Activated gamma-delta T cell treated with Interleukin-2 at 50 U/mL for 16 hours (primary cell): ENCODE data around the gene PDGFRA.

ENCODE experiments used
- DNase-seq: peaks from one replicate; pipeline ENCODE4 v3.0.0-alpha.2; 2020

Gene PDGFRA

DNA sequence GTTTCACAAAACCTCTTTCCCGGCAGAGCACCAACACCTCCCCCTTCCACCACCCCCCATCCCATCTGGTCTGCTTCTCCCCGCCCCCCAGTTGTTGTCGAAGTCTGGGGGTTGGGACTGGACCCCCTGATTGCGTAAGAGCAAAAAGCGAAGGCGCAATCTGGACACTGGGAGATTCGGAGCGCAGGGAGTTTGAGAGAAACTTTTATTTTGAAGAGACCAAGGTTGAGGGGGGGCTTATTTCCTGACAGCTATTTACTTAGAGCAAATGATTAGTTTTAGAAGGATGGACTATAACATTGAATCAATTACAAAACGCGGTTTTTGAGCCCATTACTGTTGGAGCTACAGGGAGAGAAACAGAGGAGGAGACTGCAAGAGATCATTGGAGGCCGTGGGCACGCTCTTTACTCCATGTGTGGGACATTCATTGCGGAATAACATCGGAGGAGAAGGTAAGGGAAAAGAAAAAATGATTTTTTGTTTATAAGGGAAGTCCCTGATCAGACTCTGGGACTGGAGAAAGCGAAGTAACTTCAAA is at the start of gene PDGFRA:
Gene PDGFRA (plus strand): TSS at position 333 of the 541 bp plus-strand sequence. CDS start 29,476 bp downstream, outside the sequence.
- no peak for DNase-seq

GRCh38 chr4:54184581-54184980 is 44.5 kb upstream of the PDGFRA start:
- DNase-seq, result no peak

GRCh38 chr4:54185044-54185780 is 43.9 kb upstream of the PDGFRA start:
- no peak for DNase-seq

- no peak for DNase-seq
These were observed 43.2 kb upstream of the PDGFRA start for GRCh38 chr4:54185866-54186265.

GRCh38 chr4:54186371-54186770 is 42.7 kb upstream of the PDGFRA start:
- no peak for DNase-seq

GRCh38 chr4:54187148-54187547 is 41.9 kb upstream of the PDGFRA start:
- no peak for DNase-seq

DNA sequence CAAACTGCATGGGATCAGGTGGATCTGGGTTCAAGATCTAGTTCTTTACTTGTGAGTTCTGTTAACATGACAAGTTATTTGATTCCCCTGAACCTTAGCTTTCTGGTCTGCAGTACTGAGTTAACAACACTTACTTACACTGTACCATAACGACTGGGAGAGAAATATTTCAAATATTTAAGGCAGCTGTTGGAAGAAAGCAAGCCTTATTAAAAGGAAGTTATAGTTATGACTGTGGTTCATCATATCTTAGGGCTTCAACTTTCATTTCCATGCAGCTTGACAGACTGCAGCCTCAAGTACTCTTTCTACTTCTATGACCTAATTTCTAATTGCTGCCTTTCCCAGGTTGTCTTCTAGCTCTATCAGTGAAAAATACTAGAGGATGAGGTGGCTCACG is 40.0 kb upstream of the PDGFRA start:
- no peak for DNase-seq

DNA sequence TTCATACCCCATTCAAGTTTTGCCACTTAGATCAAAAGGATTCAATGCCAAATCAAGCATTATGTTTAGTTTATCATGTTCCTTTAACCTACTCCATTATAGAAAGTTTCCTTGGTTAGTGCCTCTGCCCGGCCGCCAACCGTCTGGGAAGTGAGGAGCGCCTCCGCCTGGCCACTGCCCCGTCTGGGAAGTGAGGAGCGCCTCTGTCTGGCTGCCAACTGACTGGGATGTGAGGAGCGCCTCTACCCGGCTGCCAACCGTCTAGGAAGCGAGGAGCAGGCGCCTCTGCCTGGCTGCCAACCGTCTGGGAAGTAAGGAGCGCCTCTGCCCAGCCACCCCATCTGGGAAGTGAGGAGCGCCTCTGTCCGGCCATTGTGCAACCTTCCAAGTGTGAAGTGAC is 36.3 kb upstream of the PDGFRA start:
- no peak for DNase-seq

GRCh38 chr4:54197926-54198325 is 31.2 kb upstream of the PDGFRA start:
- DNase-seq, result no peak

DNA sequence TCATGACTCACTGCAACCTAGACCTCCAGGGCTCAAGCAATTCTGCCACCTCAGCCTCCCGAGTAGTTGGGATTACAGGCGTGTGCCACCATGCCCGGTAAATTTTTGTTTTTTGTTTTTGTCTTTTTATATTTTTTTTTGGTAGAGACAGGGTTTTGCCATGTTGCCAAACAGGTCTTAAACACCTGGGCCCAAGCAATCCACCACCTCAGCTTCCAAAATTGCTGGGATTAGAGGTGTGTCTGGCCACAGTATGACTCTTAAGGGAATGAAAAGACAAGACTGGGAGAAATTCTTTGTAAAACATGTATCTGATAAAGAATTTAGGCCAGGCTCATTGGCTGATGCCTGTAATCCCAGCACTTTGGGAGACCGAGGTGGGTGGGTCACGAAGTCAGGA is 29.2 kb upstream of the PDGFRA start:
- DNase-seq, result no peak

DNA sequence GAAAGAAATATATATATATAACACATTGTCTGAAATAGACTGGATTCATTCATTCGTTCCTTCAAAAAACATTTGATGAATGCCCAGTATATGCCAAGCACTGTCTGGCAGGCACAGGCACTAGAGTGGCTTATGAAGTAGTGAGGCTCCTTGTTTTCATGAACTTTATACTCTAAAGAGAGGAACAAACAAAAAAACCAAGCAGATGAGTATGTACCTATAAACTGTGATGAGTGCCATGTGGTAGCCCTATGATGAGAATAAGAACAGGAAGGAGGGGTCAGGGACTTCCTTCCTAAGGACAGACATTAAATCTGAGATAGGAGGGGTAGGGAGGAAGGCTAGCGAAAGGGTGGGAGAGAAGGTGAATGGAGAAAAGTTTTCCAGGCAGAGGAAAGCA is 19.5 kb upstream of the PDGFRA start:
- DNase-seq, result no peak

DNA sequence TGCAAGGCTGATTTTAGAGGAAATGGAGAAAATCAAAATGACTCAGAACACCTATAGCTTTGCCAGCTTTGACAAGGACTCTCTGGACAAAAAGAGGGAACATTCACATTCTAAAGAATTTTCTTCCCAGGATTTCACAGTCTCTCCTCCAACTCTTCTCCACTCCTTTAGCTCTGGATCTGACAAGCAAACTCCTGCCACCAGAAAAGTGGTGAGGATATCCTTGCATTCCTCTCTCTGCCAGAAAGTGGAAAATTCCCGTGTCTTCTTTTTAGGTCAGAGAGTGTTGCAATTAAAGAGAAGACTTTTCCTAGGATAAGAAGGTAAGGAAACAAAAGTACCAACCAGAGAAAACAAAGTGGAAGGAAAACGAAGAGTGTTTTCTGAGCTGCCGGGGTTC is 16.1 kb upstream of the PDGFRA start:
- no peak for DNase-seq

DNA sequence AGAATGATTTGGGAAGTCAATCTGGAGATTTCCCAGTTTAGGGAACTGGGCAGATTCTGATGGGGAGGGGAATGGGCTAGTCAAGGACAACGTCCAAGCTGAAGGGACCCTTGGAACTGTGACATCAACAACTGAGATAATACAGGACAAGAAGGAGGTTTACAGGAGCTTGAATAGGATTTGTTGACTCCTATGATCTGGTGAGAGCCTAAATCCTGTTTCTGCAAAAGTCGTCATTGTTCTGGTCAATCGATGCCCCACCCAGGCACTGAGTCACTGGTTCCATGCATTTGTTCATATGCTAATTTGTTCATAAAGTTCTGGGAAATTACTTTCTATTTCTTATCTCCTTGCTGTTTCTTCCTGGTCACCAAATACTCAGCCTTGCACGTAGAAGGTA is 15.3 kb upstream of the PDGFRA start:
- DNase-seq, result no peak

DNA sequence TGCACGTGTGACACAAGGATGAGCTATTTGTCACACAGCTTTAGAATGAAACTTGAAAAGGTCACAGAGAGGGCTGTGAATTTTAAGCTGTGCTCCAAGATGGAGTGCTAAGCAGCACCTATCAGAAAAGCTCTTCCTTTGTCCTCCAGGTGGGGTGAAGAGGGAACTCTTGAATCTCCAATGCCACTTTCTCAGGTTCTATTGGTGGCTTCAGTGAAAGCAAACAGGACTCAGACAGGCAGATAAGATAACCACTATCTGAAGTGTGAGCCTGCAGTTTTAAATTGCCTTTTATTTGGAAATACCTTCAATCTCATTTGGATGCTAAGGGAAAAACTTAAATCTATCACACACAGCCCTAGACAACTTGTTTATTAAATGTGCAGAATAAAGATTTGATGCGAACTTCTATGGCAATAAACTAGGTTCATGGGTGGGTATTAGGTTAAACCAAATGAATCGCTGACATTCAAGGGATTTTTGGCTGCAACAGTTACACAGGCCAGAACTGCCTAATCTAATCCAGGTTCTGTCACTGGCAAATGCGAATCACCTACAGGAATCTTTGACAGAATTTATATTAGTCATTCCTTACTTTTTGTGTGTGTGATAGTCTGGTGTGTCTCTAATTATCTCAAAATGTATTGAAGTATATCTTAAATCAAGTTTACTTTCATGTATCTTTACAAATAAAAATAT is 13.6 kb upstream of the PDGFRA start:
- no peak for DNase-seq

DNA sequence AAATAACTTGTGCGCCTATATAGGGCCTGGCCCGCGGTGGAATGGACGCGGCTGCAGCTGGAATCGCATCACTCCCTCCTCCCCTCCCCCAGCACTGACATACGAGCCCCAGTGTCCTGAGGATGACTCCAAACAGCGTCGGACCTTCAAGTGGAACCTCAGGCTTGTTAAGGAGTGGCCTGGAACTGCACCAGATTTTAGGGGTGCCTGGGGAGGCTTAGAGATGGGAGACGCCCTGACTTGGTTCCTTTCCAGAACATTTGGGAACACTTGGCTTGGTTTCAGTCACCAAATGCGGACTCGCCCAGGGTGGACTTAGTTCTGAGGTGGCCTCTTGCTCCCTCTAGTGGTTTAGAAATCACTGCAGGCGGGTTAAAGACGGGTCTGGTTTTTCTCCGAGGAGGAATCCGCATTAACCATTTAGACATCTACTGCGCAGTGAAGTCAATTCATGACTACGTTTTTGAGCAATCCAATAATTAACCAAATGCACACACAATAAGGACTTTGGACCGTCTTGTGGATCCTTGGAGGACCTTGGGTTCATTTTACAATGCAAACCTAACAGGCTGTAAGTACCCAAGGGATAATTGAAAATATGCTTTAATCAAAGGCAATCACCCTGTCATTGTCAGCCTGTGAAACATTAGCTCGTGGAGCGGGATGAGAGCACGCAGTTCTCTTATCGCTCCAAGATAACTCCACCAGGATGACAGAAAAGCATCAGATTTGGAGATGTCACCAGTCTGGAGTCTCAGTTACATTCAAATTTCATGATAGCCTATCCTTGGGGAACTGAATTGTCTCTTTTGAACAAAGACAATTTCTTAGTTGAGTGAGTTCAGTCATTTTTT is 11.2 kb upstream of the PDGFRA start:
- peak; percentile 47 for DNase-seq

GRCh38 chr4:54218736-54219135 is 10.4 kb upstream of the PDGFRA start:
- DNase-seq, result no peak

DNA sequence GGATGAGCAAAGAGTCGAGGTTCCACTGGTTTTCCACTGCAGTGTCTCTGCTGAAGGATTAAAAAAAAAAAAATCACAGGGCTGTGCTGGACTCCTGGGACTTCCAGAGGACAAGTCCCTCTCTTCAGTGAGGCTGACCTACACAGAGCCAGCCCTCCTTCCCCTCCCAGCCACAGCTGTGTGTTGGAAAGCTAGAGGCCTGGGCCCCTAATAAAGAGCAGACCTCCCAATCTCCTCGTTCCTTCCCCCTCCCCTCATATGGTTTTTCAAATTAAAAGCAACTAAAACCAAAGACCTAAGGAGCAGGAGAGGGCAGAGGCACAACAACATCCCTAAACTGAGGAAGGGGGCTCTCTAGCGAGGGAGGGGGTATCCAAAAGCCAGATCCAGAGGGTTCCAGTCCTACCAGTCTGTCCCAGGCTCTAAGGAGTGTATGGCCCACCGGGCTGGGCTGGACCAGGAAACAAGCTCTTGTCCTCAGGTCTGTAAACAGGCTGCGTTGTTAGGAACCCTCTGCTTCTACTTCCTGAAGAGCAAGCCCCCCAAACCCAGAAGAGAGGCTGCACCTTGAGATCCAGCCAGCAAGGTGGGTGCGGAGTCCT is 4.0 kb upstream of the PDGFRA start:
- no peak for DNase-seq

- DNase-seq, result no peak
These were observed 3.3 kb upstream of the PDGFRA start for GRCh38 chr4:54225598-54226403.

DNA sequence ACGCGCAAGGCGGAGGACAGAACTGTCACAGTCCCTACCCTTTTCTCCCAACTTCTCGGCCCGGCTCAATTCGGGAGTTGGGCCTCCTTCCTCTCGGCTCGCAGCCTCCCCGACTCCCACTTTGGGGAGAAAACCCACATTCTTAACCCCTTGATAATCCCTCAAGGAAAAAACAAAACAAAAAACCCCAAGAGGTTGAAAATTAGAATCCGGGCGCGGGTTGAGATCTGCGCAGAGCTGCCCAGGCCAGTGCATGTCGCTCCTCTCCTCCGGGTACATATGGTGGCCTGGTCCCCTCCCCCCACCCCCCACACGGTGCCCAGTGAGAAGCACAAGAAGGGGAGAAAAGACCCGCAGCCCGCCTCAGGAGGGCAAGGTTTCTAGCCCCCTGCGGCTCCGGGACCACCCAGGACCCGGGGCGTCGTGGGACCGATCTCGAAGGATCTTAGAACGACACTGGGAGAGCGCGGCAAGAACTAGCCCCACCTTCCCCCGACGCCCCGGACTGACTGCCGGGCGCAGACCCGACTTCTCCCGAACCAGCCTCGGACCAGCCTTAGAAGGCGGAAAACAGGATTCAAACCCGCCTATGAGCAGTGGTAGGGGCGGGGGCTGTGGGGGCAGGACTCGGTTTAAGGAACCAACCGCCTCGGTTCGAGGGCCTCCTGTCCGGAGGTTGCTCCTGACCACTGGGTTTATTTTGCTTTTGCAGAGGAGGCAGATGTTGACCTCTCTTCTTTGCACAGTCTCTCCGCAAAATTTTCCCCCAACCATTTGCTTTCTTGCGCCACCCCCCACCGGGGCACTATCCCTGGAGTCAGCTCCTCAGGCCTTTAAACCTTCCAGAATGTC is 2.5 kb upstream of the PDGFRA start:
- no peak for DNase-seq

DNA sequence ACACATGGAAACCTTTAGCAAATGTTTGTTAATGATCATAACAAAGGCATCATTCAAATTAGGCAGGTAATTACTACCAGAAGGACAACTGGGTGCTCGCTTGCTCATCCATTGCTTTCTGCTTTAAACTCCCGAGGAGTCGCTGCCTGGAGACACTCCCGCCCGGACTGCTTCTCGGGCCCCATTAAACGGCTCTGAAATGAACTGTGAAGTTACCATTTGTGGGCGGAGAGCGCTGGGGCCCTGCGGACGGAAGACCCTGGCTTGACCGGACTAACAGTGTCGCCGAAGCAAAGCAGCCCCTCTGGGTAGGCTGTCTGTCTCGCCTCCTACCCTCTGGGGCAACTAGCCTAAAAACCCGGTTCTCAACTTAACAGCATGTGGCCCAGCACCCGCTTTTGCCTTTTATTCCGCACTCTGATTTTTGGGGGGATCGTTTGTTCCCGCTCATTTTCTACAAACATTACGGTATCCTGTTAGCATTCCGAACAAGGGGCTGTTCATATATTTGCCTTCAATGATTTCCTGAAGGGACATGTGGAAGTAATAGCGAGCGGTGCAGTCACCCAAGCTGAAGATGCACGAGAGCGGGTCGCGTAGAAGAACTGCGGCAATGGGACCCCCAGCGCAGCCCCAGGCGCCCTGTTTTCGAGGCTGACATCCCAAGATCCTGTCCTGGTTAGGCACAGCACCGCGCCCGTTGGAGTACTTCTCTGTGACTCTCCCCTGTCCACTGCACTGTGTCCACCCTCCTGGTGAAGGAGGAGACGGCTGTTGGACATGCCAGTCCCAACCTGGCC is 1.6 kb upstream of the PDGFRA start:
- DNase-seq, result no peak
